WTC11 (cell line): ENCODE data around the gene ANXA9. TPM values are rescaled to one million over a fixed set of nuclear protein-coding genes. Genes with fewer than 3 reads are reported as not detected.

Experiments
- ATAC-seq: fragments of 200-7000 bp; cut with Tn5 transposase; 2 replicates; pipeline ENCODE4 v1.10.0; 2021; ENCODE audit warnings: mild to moderate bottlenecking, moderate library complexity
- CTCF ChIA-PET: fragments of 300-600 bp; sonication (Branson Sonifier 250); formaldehyde crosslinking; loops from one replicate; lab custom pipeline; 2021; ENCODE audit warnings: antibody characterized with exemption; lab: Charles Lee
- POLR2A ChIA-PET: fragments of 350-600 bp; sonication (Branson Sonifier 250); formaldehyde crosslinking; loops from one replicate; lab custom pipeline; 2021; ENCODE audit warnings: antibody characterized with exemption; lab: Charles Lee
- DNase-seq: peaks from one replicate; pipeline ENCODE4 v3.0.0; 2021; ENCODE audit warnings: low spot score
- H3K27ac Mint-ChIP-seq: 2 replicates; pipeline ENCODE4 v1.8.0; 2021; ENCODE audit warnings: mixed read lengths
- H3K27me3 Mint-ChIP-seq: 2 replicates; pipeline ENCODE4 v1.8.0; 2021; ENCODE audit warnings: low read depth, mild to moderate bottlenecking, moderate library complexity, mixed read lengths
- H3K36me3 Mint-ChIP-seq: 2 replicates; pipeline ENCODE4 v1.8.0; 2021; ENCODE audit warnings: mixed read lengths
- H3K4me1 Mint-ChIP-seq: 2 replicates; pipeline ENCODE4 v1.8.0; 2022; ENCODE audit warnings: mixed read lengths
- H3K4me3 Mint-ChIP-seq: 2 replicates; pipeline ENCODE4 v1.8.0; 2021; ENCODE audit warnings: mild to moderate bottlenecking, moderate library complexity, mixed read lengths
- H3K9me3 Mint-ChIP-seq: 2 replicates; pipeline ENCODE4 v1.8.0; 2021; ENCODE audit warnings: mixed read lengths
- AR ChIP-seq: fragments of 250-450 bp; sonication (Bioruptor Pico); IDR thresholded peaks from 2 replicates; pipeline ENCODE4 v1.9.0; 2021; ENCODE audit warnings: mild to moderate bottlenecking
- CDX4 ChIP-seq: fragments of 250-450 bp; sonication (Bioruptor Pico); IDR thresholded peaks from 2 replicates; pipeline ENCODE4 v1.9.0; 2021; ENCODE audit warnings: moderate library complexity, mild to moderate bottlenecking, inconsistent platforms, borderline replicate concordance
- ETV6 ChIP-seq: sonication (generic); formaldehyde crosslinking; IDR thresholded peaks from 2 replicates; pipeline ENCODE4 v1.8.1; 2022; ENCODE audit warnings: mild to moderate bottlenecking, missing genetic modification reagents
- FOXJ3 ChIP-seq: sonication (generic); formaldehyde crosslinking; IDR thresholded peaks from 2 replicates; pipeline ENCODE4 v1.9.0; 2021; ENCODE audit warnings: missing genetic modification reagents, mild to moderate bottlenecking, borderline replicate concordance
- FOXP1 ChIP-seq: sonication (generic); formaldehyde crosslinking; IDR thresholded peaks from 2 replicates; pipeline ENCODE4 v1.8.0; 2022; ENCODE audit warnings: missing genetic modification reagents, mild to moderate bottlenecking, moderate library complexity, borderline replicate concordance
- NFYB ChIP-seq: sonication (generic); formaldehyde crosslinking; conservative IDR thresholded peaks from 2 replicates; pipeline ENCODE4 v1.8.0; 2022; ENCODE audit warnings: low read depth, missing genetic modification reagents
- NR3C1 ChIP-seq: sonication (generic); formaldehyde crosslinking; conservative IDR thresholded peaks from 2 replicates; pipeline ENCODE4 v1.8.1; 2023; ENCODE audit warnings: low read depth, mild to moderate bottlenecking, missing genetic modification reagents
- RORB ChIP-seq: fragments of 250-450 bp; sonication (Bioruptor Pico); IDR thresholded peaks from 2 replicates; pipeline ENCODE4 v1.9.0; 2021; ENCODE audit warnings: mild to moderate bottlenecking
- SMAD4 ChIP-seq: sonication (generic); formaldehyde crosslinking; IDR thresholded peaks from 2 replicates; pipeline ENCODE4 v1.8.0; 2022; ENCODE audit warnings: mild to moderate bottlenecking, missing genetic modification reagents
- USF1 ChIP-seq: sonication (generic); formaldehyde crosslinking; IDR thresholded peaks from 2 replicates; pipeline ENCODE4 v1.8.0; 2022; ENCODE audit warnings: mild to moderate bottlenecking, missing genetic modification reagents
- ZBTB21 ChIP-seq: sonication (generic); formaldehyde crosslinking; IDR thresholded peaks from 2 replicates; pipeline ENCODE4 v1.8.1; 2023; ENCODE audit warnings: mild to moderate bottlenecking, missing genetic modification reagents, borderline replicate concordance
- ZMAT4 ChIP-seq: fragments of 250-450 bp; sonication (Bioruptor Pico); IDR thresholded peaks from 2 replicates; pipeline ENCODE4 v1.9.0; 2021; ENCODE audit warnings: mild to moderate bottlenecking
- ZNF317 ChIP-seq: sonication (generic); formaldehyde crosslinking; IDR thresholded peaks from 2 replicates; pipeline ENCODE4 v1.8.1; 2023; ENCODE audit warnings: low read depth, mild to moderate bottlenecking, moderate library complexity, missing genetic modification reagents, borderline replicate concordance
- ZNF396 ChIP-seq: fragments of 250-450 bp; sonication (Bioruptor Pico); IDR thresholded peaks from 2 replicates; pipeline ENCODE4 v1.8.0; 2021; ENCODE audit warnings: mild to moderate bottlenecking, moderate library complexity, borderline replicate concordance
- ZNF416 ChIP-seq: fragments of 250-450 bp; sonication (Bioruptor Pico); IDR thresholded peaks from 2 replicates; pipeline ENCODE4 v1.9.0; 2021; ENCODE audit warnings: mild to moderate bottlenecking, inconsistent platforms
- total RNA-seq: library from RNA; stranded (reverse); gene quantifications from 3 replicates; pipeline ENCODE4 v1.2.3, GENCODE V29; 2021
- TF ChIP-seq, protein P1 (sequence below): sonication (generic); formaldehyde crosslinking; IDR thresholded peaks from 2 replicates; pipeline ENCODE4 v1.8.1; 2023; ENCODE audit warnings: mild to moderate bottlenecking, moderate library complexity, missing genetic modification reagents
- TF ChIP-seq, protein P2 (sequence below): sonication (generic); formaldehyde crosslinking; IDR thresholded peaks from 2 replicates; pipeline ENCODE4 v1.8.0; 2022; ENCODE audit warnings: missing genetic modification reagents
- TF ChIP-seq, protein P3 (sequence below): sonication (generic); formaldehyde crosslinking; IDR thresholded peaks from 2 replicates; pipeline ENCODE4 v1.8.1; 2023; ENCODE audit warnings: mild to moderate bottlenecking, missing genetic modification reagents, moderate library complexity

The ANXA9 gene
- total RNA-seq, 1 experiment from 2014 or later = 1.6 TPM

DNA sequence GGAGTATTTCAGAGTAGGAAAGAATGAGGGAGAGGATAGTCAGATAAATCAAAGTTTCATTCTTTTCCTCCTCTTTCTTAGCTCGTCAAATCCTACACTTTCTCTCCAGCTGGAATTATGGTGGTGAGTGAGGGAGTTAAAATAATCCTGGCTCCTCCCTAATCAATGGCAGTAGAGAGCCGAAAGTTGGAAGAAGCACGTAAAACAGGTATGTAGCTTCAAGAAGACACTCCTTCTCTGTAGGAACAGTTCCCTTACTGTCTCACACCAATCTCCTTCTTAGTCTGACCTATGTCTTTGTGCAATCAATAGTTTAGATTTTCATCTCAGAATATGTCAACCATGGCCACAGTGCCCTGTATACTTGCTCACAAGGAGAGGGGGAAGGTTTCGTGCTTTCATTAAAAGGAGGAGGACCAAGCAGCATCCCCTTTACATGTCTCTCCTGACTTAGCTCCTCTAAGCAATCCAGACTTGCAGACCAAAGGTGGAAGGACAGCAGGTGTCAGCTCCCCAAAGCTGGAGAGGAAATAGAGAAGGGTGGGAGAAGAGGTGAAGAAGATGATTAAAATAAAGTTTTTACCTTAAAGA lies 23.7 kb downstream of the ANXA9 start (continued):
- TF ChIP-seq ZNF396 = no peak
- no peak for TF ChIP-seq NFYB (CRISPR knock-in tag)
- no peak for TF ChIP-seq FOXJ3 (CRISPR knock-in tag)
- TF ChIP-seq, protein P1, sequence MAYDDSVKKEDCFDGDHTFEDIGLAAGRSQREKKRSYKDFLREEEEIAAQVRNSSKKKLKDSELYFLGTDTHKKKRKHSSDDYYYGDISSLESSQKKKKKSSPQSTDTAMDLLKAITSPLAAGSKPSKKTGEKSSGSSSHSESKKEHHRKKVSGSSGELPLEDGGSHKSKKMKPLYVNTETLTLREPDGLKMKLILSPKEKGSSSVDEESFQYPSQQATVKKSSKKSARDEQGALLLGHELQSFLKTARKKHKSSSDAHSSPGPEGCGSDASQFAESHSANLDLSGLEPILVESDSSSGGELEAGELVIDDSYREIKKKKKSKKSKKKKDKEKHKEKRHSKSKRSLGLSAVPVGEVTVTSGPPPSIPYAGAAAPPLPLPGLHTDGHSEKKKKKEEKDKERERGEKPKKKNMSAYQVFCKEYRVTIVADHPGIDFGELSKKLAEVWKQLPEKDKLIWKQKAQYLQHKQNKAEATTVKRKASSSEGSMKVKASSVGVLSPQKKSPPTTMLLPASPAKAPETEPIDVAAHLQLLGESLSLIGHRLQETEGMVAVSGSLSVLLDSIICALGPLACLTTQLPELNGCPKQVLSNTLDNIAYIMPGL (CRISPR knock-in tag) = no peak
- TF ChIP-seq, protein P2, sequence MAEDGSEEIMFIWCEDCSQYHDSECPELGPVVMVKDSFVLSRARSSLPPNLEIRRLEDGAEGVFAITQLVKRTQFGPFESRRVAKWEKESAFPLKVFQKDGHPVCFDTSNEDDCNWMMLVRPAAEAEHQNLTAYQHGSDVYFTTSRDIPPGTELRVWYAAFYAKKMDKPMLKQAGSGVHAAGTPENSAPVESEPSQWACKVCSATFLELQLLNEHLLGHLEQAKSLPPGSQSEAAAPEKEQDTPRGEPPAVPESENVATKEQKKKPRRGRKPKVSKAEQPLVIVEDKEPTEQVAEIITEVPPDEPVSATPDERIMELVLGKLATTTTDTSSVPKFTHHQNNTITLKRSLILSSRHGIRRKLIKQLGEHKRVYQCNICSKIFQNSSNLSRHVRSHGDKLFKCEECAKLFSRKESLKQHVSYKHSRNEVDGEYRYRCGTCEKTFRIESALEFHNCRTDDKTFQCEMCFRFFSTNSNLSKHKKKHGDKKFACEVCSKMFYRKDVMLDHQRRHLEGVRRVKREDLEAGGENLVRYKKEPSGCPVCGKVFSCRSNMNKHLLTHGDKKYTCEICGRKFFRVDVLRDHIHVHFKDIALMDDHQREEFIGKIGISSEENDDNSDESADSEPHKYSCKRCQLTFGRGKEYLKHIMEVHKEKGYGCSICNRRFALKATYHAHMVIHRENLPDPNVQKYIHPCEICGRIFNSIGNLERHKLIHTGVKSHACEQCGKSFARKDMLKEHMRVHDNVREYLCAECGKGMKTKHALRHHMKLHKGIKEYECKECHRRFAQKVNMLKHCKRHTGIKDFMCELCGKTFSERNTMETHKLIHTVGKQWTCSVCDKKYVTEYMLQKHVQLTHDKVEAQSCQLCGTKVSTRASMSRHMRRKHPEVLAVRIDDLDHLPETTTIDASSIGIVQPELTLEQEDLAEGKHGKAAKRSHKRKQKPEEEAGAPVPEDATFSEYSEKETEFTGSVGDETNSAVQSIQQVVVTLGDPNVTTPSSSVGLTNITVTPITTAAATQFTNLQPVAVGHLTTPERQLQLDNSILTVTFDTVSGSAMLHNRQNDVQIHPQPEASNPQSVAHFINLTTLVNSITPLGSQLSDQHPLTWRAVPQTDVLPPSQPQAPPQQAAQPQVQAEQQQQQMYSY (CRISPR knock-in tag) = no peak
- TF ChIP-seq AR (CRISPR knock-in tag) = no peak

DNA sequence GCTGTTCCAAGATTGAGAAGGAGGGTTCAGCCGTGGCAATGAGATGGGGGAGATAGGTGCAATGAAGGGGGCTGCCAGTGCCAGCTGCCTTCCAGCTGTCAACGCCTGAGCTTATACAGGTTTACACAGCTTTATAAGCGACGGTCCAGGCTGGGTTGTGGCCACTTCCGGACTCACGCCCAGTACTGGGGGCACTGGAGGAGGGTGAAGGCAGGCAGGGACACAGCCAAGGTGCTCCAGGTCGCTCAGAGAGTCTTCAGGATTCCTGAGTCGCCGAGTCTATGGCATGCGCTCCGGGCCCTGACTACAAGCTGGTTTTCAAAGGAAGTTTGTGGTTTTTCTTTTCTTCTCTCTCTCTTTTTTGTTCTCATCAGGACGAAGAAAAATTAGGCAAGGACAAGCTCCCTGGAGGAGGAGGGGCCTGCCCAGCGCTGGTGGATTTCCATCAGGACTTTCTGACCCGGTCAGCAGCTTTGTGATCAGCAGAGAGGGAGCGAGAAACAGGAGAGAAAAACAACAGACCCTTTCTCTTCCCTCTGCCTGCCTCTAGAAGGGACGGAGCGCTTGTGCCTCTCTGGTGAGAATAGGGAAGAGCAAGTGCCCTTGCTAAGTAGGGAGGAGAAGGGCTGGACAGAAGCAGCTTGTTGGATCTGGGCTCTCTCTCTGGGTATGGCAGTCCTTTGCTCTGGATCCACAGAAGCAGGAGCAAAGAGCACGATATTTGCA lies 24.4 kb downstream of the ANXA9 start, which contains the start of gene MINDY1:
TSS of gene MINDY1 (minus strand) at position 576 of the 726 bp plus-strand sequence. CDS start 4,285 bp downstream, outside the sequence.
- Mint-ChIP-seq H3K4me1 (peaks cover 38% of the 10 kb centered on the region), H3K36me3 (no peaks in the 10 kb centered on the region), H3K27me3 (no peaks in the 10 kb centered on the region), H3K4me3 (peak within 1 kb of the TSS; percentile 94), H3K9me3 (no peaks in the 10 kb centered on the region), H3K27ac (peak within 1 kb of the TSS; percentile 99)
- ChIA-PET CTCF (interaction anchor here (0.6 to 4.4 kb wide), 33 partner anchors 8 to 750 kb away, joined by 3 to 74 read pairs (median 4); partner anchors contain the start of genes ANXA9, BNIPL, C1orf56 and CDC42SE1), POLR2A (interaction anchor here (0.5 to 2.6 kb wide), 14 partner anchors 9 to 1067 kb away, joined by 3 to 14 read pairs (median 3); partner anchors contain the start of genes ANXA9, C1orf56, GABPB2 and GOLPH3L)
- peak; percentile 89 for ATAC-seq
- DNase-seq = peak; percentile 73
- TF ChIP-seq RORB = no peak
- no peak for TF ChIP-seq SMAD4
- 0 out of 2 replicates have a peak, but pooled peaks have one; percentile 34 for TF ChIP-seq ZNF317 (CRISPR knock-in tag)
- TF ChIP-seq FOXP1 (CRISPR knock-in tag) = peak; percentile 25; the same call in 1 of the 2 replicates

DNA sequence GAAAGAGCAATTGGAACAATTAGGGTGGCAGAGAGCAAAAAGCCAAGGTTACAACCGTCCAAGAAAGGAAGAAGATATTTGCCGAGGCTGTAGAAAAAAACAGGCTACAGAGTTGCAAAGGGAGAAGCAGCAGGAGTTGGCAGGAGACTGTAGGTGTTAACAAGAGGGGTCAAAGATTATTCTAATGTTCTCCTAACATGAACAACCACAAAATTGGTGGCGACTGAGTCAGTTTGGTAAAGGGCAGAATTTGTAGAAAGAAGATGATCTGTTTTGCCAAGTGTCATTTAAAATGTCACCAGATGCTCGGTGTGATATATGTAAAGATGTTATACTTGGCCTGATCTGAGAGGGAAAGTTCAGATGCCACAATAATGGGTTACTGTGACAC lies 25.8 kb downstream of the ANXA9 start:
- Mint-ChIP-seq H3K4me1 (peaks cover 38% of the 10 kb centered on the region), H3K27ac (peak overlapping the region; percentile 99), H3K36me3 (no peaks in the 10 kb centered on the region), H3K27me3 (no peaks in the 10 kb centered on the region), H3K4me3 (peak overlapping the region; percentile 94)
- POLR2A ChIA-PET = no interaction called here
- ATAC-seq = no peak
- no peak for DNase-seq
- TF ChIP-seq USF1 (no peak), ZNF317 (CRISPR knock-in tag) (no peak), CDX4 (CRISPR knock-in tag) (no peak), ZMAT4 (CRISPR knock-in tag) (no peak), ETV6 (no peak), ZNF416 (CRISPR knock-in tag) (no peak), NR3C1 (CRISPR knock-in tag) (no peak), ZNF396 (no peak), ZBTB21 (CRISPR knock-in tag) (no peak)
- TF ChIP-seq, protein P3, sequence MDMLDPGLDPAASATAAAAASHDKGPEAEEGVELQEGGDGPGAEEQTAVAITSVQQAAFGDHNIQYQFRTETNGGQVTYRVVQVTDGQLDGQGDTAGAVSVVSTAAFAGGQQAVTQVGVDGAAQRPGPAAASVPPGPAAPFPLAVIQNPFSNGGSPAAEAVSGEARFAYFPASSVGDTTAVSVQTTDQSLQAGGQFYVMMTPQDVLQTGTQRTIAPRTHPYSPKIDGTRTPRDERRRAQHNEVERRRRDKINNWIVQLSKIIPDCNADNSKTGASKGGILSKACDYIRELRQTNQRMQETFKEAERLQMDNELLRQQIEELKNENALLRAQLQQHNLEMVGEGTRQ (CRISPR knock-in tag) = no peak
- TF ChIP-seq, all 79 proteins: peak for 0
- CTCF ChIA-PET = interaction anchor here (1.0 kb wide), 1 partner anchor 17 kb away, joined by 4 read pairs; no protein-coding TSS in a partner anchor
- no peaks in the 10 kb centered on the region for H3K9me3 Mint-ChIP-seq
